ENCODE data around the gene SH3RF2.
"Not testable (repeated sequence)": the region's sequence is repeated elsewhere in the genome, so short reads cannot be mapped to it uniquely, and the experiment has no call there.

SH3RF2 gene, protein sequence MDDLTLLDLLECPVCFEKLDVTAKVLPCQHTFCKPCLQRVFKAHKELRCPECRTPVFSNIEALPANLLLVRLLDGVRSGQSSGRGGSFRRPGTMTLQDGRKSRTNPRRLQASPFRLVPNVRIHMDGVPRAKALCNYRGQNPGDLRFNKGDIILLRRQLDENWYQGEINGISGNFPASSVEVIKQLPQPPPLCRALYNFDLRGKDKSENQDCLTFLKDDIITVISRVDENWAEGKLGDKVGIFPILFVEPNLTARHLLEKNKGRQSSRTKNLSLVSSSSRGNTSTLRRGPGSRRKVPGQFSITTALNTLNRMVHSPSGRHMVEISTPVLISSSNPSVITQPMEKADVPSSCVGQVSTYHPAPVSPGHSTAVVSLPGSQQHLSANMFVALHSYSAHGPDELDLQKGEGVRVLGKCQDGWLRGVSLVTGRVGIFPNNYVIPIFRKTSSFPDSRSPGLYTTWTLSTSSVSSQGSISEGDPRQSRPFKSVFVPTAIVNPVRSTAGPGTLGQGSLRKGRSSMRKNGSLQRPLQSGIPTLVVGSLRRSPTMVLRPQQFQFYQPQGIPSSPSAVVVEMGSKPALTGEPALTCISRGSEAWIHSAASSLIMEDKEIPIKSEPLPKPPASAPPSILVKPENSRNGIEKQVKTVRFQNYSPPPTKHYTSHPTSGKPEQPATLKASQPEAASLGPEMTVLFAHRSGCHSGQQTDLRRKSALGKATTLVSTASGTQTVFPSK

DNA sequence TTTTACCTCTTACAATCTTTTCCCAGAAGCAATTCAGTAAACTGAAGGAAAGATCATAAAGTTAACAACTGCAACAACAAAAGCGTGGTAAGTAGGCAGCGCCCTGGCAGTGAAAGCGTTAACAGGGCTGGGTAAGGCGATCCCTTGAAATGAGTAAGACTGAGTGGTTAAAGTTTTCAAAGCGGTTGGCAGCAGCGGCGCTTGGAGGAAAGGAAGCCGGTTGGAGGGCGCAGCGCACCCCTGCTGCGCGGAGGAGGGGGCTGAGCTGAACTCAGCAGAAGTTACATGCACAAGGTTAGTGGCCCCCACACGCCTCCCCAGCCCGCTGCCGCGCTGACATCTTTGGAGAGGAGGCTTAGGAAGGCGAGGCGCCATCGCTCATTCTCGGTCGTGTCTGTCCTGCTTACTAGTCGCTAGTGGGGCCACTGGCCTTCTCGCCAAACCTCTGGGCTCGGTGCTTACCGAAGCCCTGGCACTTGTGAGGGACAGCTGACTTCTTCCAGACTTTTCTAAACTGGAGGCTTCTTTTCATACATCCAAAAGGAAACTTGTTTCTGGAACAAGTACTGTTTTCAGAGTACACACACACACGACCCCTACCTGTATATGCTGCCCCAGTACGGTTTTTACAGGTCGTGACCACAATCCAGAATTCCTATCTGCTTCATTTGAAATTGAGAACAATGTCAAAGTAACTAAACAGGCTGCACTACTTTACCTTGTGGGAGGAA is at the start of gene SH3RF2:
Gene SH3RF2, plus strand, starts transcription at position 178 of the 731 bp plus-strand sequence. CDS start 1,351 bp downstream, outside the sequence.
- peak; percentile 87 for DNase-seq

- no peak for DNase-seq
Measured at GRCh38 chr5:145887217-145887616, 49.2 kb upstream of the SH3RF2 start.

GRCh38 chr5:145887976-145888574 is 48.3 kb upstream of the SH3RF2 start:
- DNase-seq: no peak

GRCh38 chr5:145889611-145890010 is 46.8 kb upstream of the SH3RF2 start:
- no peak for DNase-seq

GRCh38 chr5:145891378-145891777 is 45.0 kb upstream of the SH3RF2 start:
- not testable (repeated sequence) for DNase-seq

DNA sequence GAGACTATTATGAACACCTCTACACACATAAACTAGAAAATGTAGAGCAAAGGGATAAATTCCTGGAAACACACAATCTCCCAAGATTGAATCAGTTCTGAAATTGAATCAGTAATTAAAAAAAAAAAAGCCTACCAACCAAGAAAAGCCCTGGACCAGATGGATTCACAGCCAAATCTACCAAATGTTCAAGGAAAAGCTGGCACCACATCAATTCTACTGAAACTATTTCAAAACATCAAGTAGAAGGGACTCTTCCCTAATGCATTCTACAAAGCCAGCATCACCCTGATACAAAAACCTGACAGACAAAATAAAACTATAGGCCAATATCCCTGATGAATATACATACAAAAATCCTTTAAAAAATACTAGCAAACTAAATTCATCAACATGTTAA is 38.2 kb upstream of the SH3RF2 start:
- DNase-seq: no peak

DNA sequence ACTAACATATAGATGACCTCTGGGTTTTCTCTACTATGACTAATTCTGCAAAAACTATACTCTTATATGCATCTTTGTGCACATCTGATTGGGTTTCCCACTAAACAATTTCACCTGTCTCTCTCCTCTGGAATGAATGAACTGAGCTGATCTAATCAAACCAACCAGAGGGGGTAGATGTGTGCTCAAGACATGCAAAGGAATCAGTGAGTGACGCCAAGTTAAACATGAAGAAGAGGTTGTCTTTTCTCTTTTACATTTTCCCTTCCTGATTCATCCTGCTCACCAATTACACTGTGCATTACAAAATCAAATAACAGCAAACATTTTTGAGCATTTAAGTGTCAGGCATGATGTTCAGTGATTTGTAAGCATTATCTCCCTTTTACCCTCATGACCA is 34.0 kb upstream of the SH3RF2 start:
- no peak for DNase-seq

DNA sequence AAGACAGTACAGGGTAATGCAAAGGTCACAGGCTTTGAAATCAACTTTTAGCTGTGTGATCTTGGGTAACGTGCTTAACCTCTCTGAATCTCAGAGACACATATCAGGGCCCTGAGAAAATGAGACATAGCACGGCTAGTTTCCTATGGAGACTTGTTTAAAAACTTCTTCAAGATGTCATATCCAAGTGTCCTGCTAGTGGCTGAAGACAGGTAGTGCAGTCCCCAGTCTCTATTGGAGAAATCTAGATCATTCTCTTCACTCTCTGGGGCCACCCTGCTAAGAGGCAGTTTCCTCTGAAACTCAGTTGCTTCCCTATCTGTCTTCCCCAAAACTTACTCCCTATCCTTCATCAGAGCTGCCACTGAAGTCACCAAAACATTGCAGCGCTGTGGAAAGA is 33.3 kb upstream of the SH3RF2 start:
- no peak for DNase-seq

GRCh38 chr5:145903867-145904266 is 32.5 kb upstream of the SH3RF2 start:
- no peak for DNase-seq

DNA sequence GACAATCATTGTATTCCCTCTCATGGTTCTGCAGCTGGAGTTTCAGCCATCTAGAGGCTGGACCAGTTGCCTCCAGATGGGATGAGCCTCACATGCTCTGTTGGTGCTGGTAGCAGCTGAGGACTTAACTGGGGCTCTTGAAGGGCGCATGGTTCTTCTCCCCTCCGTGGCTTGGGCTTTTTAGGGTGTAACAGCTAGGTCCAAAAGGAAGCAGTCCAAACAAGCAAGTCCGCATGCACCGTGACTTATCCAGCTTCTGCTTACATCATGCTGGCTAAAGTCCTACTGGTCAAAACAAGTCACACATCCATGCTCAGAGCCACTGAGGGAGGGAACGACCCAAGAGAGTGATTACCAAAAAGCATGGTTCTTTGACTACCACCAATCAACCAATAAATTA is 31.6 kb upstream of the SH3RF2 start:
- no peak for DNase-seq

- DNase-seq: no peak
Measured at GRCh38 chr5:145906401-145906800, 30.0 kb upstream of the SH3RF2 start.

GRCh38 chr5:145908206-145908960 is 28.0 kb upstream of the SH3RF2 start:
- DNase-seq: no peak

GRCh38 chr5:145911164-145911563 is 25.2 kb upstream of the SH3RF2 start:
- no peak for DNase-seq

DNA sequence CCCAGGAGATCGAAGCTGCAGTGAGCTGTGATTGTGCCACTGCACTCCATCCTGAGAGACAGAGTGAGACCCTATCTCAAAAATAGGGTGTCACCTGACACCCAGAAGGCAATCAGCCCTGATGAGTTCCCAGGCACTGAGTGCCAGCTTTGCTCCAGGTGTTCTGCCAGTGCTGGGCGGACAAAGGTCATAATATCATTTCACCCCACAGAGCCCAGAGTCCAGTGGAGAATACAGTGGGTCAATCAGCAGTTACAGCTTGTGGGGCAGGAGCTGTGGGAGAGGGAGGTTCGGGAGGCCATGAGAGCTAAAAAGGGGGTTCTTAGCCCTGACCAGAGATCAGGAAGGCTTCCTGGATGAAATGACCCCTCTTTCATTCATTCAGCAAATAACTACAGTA is 24.4 kb upstream of the SH3RF2 start:
- DNase-seq: no peak

DNA sequence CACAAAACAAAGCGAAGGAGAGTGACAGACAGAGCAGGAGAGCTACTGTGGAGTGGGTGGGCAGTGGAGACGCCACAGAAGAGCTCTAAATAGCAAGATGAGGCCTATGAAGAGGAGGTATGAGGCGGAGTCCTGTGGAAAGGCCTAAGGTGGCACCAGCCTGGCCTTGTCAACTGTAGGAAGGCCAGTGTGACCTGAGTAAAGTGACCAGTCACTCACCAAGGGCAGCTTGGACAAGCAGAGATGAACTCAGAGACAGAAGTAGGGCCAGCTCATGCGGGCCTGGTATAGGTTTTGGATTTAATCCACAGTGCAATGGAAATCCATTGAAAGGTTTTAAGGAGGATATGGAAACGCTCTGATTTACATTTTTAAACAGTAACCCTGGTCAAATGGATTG is 23.8 kb upstream of the SH3RF2 start:
- no peak for DNase-seq

DNA sequence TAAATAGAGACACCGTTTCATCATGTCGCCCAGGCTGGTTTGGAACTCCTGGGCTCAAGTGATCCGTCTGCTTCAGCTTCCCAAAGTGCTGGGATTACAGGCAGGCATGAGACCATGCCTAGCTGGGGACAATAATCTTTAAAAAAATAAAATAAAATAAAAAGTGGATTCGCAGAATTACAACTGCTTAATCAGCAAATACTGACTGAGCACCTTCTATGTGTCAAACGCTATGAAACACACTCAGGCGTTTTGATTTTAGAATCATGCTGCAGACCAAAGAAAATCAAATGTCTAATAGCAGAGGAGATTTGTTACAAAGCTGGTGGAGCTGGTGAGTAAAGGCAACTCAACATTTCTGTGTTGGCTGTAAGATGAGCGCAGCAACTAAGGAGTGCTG is 22.7 kb upstream of the SH3RF2 start:
- DNase-seq: no peak

DNA sequence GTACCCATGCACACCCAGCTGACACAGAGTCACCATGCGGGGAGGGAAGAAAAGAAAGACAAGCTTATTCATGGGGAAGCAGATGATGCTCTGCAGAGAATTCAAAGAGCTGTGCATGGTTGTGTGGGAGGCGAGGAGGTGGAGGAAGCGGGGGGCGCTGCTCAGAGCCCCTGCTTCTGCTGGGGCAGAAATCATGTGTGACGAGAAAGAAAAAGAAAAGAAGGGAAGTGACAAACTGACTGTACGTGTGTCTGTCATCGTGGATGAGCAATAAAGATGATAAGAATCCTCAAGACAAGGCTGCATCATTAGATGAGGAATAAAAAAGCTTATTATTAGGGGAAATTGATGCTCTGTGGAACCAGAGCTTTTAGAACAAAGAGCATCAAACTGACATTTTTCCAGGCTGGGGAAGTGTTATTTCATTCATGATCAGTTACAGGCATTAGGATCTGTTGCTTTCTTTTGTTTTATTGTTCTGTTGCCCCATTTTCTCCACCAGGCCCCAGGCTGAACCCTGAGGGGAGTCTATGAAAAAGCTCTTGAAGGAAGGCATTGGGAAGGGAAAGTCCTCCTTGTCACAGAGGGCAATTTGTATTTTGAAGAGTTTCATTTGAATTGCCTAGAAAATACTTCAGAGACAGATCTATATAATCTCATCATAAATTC is 20.3 kb upstream of the SH3RF2 start:
- no peak for DNase-seq

DNA sequence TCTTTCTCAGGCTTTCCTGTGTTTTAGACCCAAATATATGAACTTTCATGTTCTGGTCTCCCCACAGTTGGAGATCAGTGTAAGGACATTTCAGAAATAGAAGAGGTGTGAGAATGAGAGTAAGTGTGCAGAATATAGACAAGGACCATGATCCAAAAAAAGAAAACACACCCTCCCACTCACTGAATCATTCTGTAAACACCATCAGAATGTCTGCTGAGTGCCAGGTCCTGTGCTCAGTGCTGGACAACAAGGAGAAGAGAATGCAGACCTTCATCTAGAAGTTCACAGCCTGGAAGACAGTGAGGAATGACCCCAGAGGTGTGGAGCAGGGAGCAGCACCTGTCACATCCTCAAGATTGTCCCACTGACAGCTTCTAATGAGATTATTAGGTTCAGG is 19.1 kb upstream of the SH3RF2 start:
- no peak for DNase-seq

GRCh38 chr5:145918397-145918796 is 18.0 kb upstream of the SH3RF2 start:
- no peak for DNase-seq

DNA sequence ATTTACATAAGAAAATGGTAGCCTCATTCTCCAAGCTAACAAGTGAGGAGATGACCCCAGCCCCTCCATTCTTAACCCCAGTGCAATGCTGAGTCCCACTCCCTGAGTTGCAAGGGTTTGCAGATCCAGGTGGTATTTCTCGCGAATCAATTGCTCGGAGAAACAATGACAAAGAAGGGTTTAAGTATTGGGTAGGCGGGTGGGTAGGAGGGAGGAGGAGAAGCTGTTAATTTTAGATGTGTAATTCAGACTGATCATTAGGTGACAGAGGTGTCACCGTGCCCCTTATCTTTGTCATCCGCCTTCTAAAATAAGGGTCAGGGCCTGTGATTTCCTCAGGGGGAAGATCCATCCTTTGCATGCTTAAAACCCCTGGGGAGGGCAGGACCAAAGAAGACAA is 17.0 kb upstream of the SH3RF2 start:
- DNase-seq: no peak

- DNase-seq: no peak
Measured at GRCh38 chr5:145920542-145921210, 15.7 kb upstream of the SH3RF2 start.
